K562 treated with DMSO at 1 percent for 4 hours (cell line): Measurements from ENCODE around the gene CCDC40. TPM values are rescaled to one million over a fixed set of nuclear protein-coding genes. Genes with fewer than 3 reads are reported as not detected.

Experiments used
- total RNA-seq: library from RNA; unstranded; fragments of 300-600 nt; gene quantifications from 2 replicates; pipeline ENCODE4 v1.2.3, GENCODE V29; 2022; ENCODE audit not compliant: insufficient read depth

CCDC40 gene, protein sequence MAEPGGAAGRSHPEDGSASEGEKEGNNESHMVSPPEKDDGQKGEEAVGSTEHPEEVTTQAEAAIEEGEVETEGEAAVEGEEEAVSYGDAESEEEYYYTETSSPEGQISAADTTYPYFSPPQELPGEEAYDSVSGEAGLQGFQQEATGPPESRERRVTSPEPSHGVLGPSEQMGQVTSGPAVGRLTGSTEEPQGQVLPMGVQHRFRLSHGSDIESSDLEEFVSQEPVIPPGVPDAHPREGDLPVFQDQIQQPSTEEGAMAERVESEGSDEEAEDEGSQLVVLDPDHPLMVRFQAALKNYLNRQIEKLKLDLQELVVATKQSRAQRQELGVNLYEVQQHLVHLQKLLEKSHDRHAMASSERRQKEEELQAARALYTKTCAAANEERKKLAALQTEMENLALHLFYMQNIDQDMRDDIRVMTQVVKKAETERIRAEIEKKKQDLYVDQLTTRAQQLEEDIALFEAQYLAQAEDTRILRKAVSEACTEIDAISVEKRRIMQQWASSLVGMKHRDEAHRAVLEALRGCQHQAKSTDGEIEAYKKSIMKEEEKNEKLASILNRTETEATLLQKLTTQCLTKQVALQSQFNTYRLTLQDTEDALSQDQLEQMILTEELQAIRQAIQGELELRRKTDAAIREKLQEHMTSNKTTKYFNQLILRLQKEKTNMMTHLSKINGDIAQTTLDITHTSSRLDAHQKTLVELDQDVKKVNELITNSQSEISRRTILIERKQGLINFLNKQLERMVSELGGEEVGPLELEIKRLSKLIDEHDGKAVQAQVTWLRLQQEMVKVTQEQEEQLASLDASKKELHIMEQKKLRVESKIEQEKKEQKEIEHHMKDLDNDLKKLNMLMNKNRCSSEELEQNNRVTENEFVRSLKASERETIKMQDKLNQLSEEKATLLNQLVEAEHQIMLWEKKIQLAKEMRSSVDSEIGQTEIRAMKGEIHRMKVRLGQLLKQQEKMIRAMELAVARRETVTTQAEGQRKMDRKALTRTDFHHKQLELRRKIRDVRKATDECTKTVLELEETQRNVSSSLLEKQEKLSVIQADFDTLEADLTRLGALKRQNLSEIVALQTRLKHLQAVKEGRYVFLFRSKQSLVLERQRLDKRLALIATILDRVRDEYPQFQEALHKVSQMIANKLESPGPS
- not detected in 2 replicates for total RNA-seq

DNA sequence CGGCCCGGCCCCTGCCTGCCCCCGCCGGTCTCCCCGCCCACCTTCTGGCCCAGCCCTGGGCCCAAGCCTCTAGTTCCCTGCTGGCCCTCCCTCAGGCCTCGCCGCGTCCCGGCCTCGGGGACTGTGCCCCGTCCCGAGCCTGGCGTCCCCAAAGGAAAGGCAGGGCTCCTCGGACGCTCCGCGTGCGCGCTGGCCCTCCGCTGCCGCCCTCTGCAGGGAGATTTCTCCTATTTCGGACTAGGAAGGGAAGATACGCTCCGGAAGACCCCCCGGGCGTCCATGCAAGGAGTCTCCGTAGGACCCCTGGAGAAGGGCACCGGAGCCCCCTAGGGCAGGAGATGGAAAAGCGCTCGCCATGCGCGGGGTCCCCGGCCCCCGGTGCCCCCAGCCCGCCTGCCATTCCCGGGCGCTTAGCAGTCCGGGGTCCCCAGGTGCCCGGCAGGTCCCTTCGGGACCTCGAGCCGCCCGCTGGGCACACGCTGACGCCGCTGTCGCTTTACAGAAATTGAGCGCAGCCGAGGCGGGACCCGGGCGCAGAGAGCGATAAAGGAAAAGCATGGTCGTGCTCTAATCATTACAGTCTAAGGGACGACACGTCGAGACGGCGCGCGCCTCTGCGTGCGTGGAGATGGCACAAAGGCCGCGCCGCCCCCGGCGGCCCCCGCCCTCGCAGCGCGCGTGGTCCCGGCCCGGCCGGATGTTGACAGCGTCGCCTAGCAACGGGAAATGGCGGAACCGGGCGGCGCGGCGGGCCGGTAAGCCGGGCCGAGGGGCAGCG, at the start of gene CCDC40:
TSS of gene CCDC40 (plus strand) at position 706 of the 778 bp plus-strand sequence. CDS start at position 727, 21 bp downstream.

DNA sequence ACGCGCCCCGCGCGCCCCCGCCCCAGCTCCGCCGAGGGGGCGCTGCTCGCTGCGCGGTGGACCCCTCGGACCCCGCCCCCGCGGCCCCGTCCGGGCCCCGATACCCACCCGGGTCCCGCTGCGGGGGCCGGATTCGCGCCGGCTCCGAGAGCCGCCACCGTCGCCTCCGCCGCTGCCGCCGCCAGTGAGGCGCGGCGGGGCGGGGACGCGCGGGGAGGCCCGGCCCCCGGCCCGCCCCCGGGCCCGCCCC, 830 bp upstream of the CCDC40 start, which contains the start of gene TBC1D16:
TSS of gene TBC1D16 (minus strand) at position 186 of the 250 bp plus-strand sequence. CDS start 22,325 bp downstream, outside the sequence.

DNA sequence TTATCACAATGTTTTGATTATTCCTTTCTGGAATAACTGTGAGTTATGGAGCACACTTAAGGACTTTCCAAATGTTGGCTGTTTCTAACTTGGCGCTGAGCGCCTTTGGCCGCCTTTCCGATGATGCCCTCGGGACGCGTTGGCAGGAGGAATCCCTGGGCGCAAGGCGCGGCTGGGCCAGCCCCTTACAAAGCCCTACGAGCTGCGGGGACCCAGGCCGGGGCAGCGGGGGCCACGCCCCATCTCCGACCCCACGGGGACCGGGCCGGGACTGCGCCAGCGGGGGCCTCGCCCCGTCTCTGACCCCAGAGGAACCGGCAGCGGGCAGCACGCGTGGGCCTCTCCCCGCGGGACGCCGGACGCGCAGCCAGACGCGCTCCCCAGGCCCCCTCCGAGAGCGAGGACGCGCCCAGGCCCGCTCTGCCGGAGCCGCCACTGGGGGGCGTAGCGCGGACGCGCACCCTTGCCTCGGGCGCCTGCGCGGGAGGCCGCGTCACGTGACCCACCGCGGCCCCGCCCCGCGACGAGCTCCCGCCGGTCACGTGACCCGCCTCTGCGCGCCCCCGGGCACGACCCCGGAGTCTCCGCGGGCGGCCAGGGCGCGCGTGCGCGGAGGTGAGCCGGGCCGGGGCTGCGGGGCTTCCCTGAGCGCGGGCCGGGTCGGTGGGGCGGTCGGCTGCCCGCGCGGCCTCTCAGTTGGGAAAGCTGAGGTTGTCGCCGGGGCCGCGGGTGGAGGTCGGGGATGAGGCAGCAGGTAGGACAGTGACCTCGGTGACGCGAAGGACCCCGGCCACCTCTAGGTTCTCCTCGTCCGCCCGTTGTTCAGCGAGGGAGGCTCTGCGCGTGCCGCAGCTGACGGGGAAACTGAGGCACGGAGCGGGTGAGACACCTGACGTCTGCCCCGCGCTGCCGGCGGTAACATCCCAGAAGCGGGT, 64.8 kb downstream of the CCDC40 start, which contains the start of gene GAA:
TSS of gene GAA (plus strand) at position 571 of the 935 bp plus-strand sequence. CDS start 3,006 bp downstream, outside the sequence.

DNA sequence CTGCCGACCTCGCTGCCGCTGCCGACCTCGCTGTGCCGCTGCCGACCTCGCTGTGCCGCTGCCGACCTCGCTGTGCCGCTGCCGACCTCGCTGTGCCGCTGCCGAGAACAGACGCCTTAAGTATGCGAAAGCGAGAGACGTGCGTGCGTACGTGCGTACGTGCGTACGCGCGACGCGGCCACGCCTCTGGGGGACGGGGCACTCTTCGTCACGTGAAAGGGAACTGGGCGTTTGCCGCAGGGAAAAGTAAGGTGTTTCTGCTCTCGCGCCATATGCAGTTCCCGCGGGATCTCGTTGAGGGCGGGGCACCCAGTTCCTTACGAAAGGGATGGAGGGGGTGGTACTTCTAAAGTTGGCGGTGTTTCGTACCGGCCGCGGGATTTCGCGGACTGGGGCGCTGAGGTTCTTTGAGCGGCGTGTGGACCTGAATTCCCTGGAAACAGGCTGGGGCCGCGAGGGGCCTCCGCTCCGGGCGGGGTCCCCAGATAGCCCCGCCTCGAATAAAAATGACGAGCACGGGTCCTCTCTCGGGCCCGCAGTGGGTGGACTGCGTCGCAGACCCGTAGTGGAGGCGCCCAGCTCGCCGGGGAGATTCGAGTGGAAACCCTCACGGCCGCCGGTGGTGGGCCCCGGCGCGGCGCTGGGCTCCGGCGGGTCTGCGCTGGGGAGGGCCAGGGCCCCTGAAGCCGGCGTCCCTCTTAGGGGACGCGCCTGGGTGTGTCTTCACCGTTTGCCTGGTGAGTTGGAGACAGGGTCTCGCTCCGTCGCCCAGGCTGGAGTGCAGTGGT, 110.8 kb downstream of the CCDC40 start, which contains the start of gene EIF4A3:
TSS of gene EIF4A3 (minus strand) at position 94 of the 788 bp plus-strand sequence. CDS start 167 bp downstream, outside the sequence.

Other genes with a start within 250 kb of the CCDC40 start
- 7.1 and 8.1 TPM in 2 replicates for gene CBX8, start 239.6 kb upstream of the CCDC40 start, total RNA-seq
- 77.2 and 89.2 TPM in 2 replicates for gene CBX4, start 197.2 kb upstream of the CCDC40 start, total RNA-seq
- gene TBC1D16, start 770 bp upstream of the CCDC40 start, total RNA-seq: 1.9 TPM in 1 of 2 replicates, not detected in the other
- gene GAA, start 64.9 kb downstream of the CCDC40 start, total RNA-seq: 5.7 and 6.5 TPM in 2 replicates
- gene EIF4A3, start 110.5 kb downstream of the CCDC40 start, total RNA-seq: 122 and 124 TPM in 2 replicates
- gene CARD14, start 133.4 kb downstream of the CCDC40 start, total RNA-seq: 0.18 TPM in 1 of 2 replicates, not detected in the other
- gene SGSH, start 183.7 kb downstream of the CCDC40 start, total RNA-seq: 13.0 and 23.7 TPM in 2 replicates
- gene SLC26A11, start 183.8 kb downstream of the CCDC40 start, total RNA-seq: 9.4 and 17.1 TPM in 2 replicates
- gene RNF213, start 224.2 kb downstream of the CCDC40 start, total RNA-seq: 49.5 and 85.2 TPM in 2 replicates